NCI-H2196 treated with DMSO at 0.1 percent for 48 hours (cell line): ENCODE data around the gene BCL11B.

Experiments
- DNase-seq: peaks from one replicate; lab custom pipeline; 2025; ENCODE audit not compliant: unreplicated experiment; lab: John Stamatoyannopoulos, UW

The BCL11B gene

GRCh38 chr14:99141236-99141635, 130.8 kb downstream of the BCL11B start:
- DNase-seq = no peak

- no peak for DNase-seq
Observed at GRCh38 chr14:99138999-99139865, 132.8 kb downstream of the BCL11B start.

- no peak for DNase-seq
Observed at GRCh38 chr14:99137913-99138571, 134.0 kb downstream of the BCL11B start.

- no peak for DNase-seq
Observed at GRCh38 chr14:99137001-99137700, 134.8 kb downstream of the BCL11B start.

- DNase-seq = no peak
Observed at GRCh38 chr14:99136401-99136800, 135.6 kb downstream of the BCL11B start.

GRCh38 chr14:99136047-99136400, 136.0 kb downstream of the BCL11B start:
- DNase-seq = no peak

- DNase-seq = no peak
Observed at GRCh38 chr14:99134516-99135046, 137.4 kb downstream of the BCL11B start.

- no peak for DNase-seq
Observed at GRCh38 chr14:99133636-99134515, 138.1 kb downstream of the BCL11B start.

- no peak for DNase-seq
Observed at GRCh38 chr14:99132821-99133635, 139.0 kb downstream of the BCL11B start.

GRCh38 chr14:99131632-99132271, 140.2 kb downstream of the BCL11B start:
- no peak for DNase-seq

GRCh38 chr14:99129998-99130397, 142.0 kb downstream of the BCL11B start:
- no peak for DNase-seq

GRCh38 chr14:99129211-99129696, 142.7 kb downstream of the BCL11B start:
- no peak for DNase-seq

GRCh38 chr14:99128185-99128584, 143.8 kb downstream of the BCL11B start:
- no peak for DNase-seq

- DNase-seq = no peak
Observed at GRCh38 chr14:99127651-99128167, 144.3 kb downstream of the BCL11B start.

- DNase-seq = no peak
Observed at GRCh38 chr14:99125616-99126431, 146.2 kb downstream of the BCL11B start.

GRCh38 chr14:99125113-99125512, 146.9 kb downstream of the BCL11B start:
- no peak for DNase-seq

- no peak for DNase-seq
Observed at GRCh38 chr14:99124482-99125105, 147.4 kb downstream of the BCL11B start.
